Common myeloid progenitor, CD34-positive (primary cell): Measurements from ENCODE around the gene ADAMTS13.

ENCODE experiments used
- CTCF ChIA-PET: fragments of 350-600 bp; sonication (Branson Sonifier 250); formaldehyde crosslinking; loops from one replicate; lab custom pipeline; 2021; ENCODE audit warnings: antibody characterized with exemption; lab: Charles Lee
- POLR2A ChIA-PET: fragments of 350-600 bp; sonication (Branson Sonifier 250); formaldehyde crosslinking; loops from one replicate; lab custom pipeline; 2021; ENCODE audit warnings: antibody characterized with exemption; lab: Charles Lee
- DNase-seq, 3 donors: peaks; one replicate each; pipeline versions ENCODE4 v3.0.0 to v3.0.0-alpha.2; 2013
- H3K27ac ChIP-seq, 2 experiments: 1 replicate in 1 of 2; 2 replicates in 1 of 2; pipeline ENCODE4 v1.7.0; 2013; ENCODE audit warnings: inconsistent platforms in 2 of 2, low read length in 2 of 2, mild to moderate bottlenecking in 2 of 2, low read depth in 1 of 2, moderate library complexity in 1 of 2; ENCODE audit not compliant: severe bottlenecking in 2 of 2, insufficient read depth in 1 of 2, poor library complexity in 1 of 2
- H3K27me3 ChIP-seq, 5 experiments: replicated peaks in 2 of 5; 1 replicate in 3 of 5; 2 replicates in 2 of 5; pipeline versions ENCODE4 v1.6.1 to v1.7.0; 2013; ENCODE audit warnings: low read length in 4 of 5, mild to moderate bottlenecking in 2 of 5, moderate library complexity in 2 of 5, inconsistent platforms in 1 of 5; ENCODE audit not compliant: insufficient read depth in 5 of 5, control insufficient read depth in 4 of 5
- H3K36me3 ChIP-seq, 4 experiments: 1 replicate in 2 of 4; 2 replicates in 2 of 4; pipeline versions ENCODE4 v1.6.1 to v1.7.0; 2013; ENCODE audit warnings: low read length in 3 of 4, control low read depth in 1 of 4, mild to moderate bottlenecking in 1 of 4; ENCODE audit not compliant: control insufficient read depth in 4 of 4, insufficient read depth in 4 of 4
- H3K4me1 ChIP-seq, 4 experiments: 1 replicate in 3 of 4; 2 replicates in 1 of 4; pipeline versions ENCODE4 v1.6.1 to v1.7.1; 2013; ENCODE audit warnings: low read length in 3 of 4, mild to moderate bottlenecking in 3 of 4, control low read depth in 1 of 4, inconsistent platforms in 1 of 4, moderate library complexity in 1 of 4; ENCODE audit not compliant: control insufficient read depth in 4 of 4, insufficient read depth in 4 of 4; ENCODE audit errors: control extremely low read depth in 1 of 4
- H3K4me3 ChIP-seq, 7 experiments: 1 replicate in 4 of 7; 2 replicates in 3 of 7; pipeline versions ENCODE4 v1.5.1 to v1.7.0; 2013; ENCODE audit warnings: mild to moderate bottlenecking in 7 of 7, low read length in 6 of 7, moderate library complexity in 6 of 7, inconsistent platforms in 2 of 7, low read depth in 2 of 7, control low read depth in 1 of 7; ENCODE audit not compliant: insufficient read depth in 4 of 7, control insufficient read depth in 1 of 7; ENCODE audit errors: extremely low read depth in 1 of 7
- H3K9me3 ChIP-seq, 5 experiments: 1 replicate in 4 of 5; 2 replicates in 1 of 5; pipeline versions ENCODE4 v1.6.1 to v1.7.1; 2013; ENCODE audit warnings: low read length in 4 of 5, mild to moderate bottlenecking in 2 of 5, inconsistent platforms in 1 of 5, low read depth in 1 of 5, moderate library complexity in 1 of 5; ENCODE audit not compliant: control insufficient read depth in 4 of 5, insufficient read depth in 2 of 5; ENCODE audit errors: control extremely low read depth in 1 of 5
- WGBS: methylation state at CpG from one replicate; pipeline ENCODE4 v1.1.5; 2013; ENCODE audit not compliant: insufficient coverage; 5-methylcytosine and 5-hydroxymethylcytosine counted together

Gene ADAMTS13

GRCh38 chr9:133406480-133407307 lies 15.5 kb upstream of the ADAMTS13 start:
- H3K36me3 ChIP-seq, result peaks cover 2 to 81% (median 60%) of the 10 kb centered on the region in 4 experiments
- 69% methylated on average over 18 of the region's 24 CpGs for WGBS
- H3K27me3 ChIP-seq, result no peaks in the 10 kb centered on the region
- ChIA-PET CTCF (interaction anchor here (0.9 to 5.4 kb wide), 3 partner anchors 9 to 82 kb away, joined by 5 to 52 read pairs (median 6); no protein-coding TSS in a partner anchor), POLR2A (no interaction called here)
- DNase-seq, result peak; percentile 78 to 88 (median 87)
- H3K4me1 ChIP-seq, result no peaks in the 10 kb centered on the region
- H3K27ac ChIP-seq, result no peak overlapping the region
- no peak overlapping the region for H3K4me3 ChIP-seq
- no peaks in the 10 kb centered on the region for H3K9me3 ChIP-seq

- no peak for DNase-seq
- CTCF ChIA-PET, result interaction anchor here (1.0 kb wide), 1 partner anchor 76 kb away, joined by 4 read pairs; no protein-coding TSS in a partner anchor
- POLR2A ChIA-PET, result no interaction called here
- Histone ChIP-seq H3K27me3 (no peaks in the 10 kb centered on the region), H3K4me3 (no peak overlapping the region), H3K9me3 (no peaks in the 10 kb centered on the region), H3K36me3 (peaks cover 2 to 84% (median 66%) of the 10 kb centered on the region in 4 experiments), H3K27ac (no peak overlapping the region), H3K4me1 (no peaks in the 10 kb centered on the region)
- 100% methylated on average over 1 of the region's 1 CpG for WGBS
Measured at GRCh38 chr9:133408042-133408441, 14.1 kb upstream of the ADAMTS13 start.

GRCh38 chr9:133415170-133415569 lies 7.0 kb upstream of the ADAMTS13 start:
- peak in 2 of 3 donors; percentile 64 to 73 for DNase-seq
- peaks cover 6 to 54% (median 38%) of the 10 kb centered on the region in 4 experiments for H3K36me3 ChIP-seq
- H3K27ac ChIP-seq, result peak overlapping the region; percentile 2 to 52
- CTCF ChIA-PET, result interaction anchor here (1.2 to 2.7 kb wide), 3 partner anchors 58 to 74 kb away, joined by 3 to 7 read pairs (median 5); partner anchors contain the start of genes SURF1 and SURF2
- no peaks in the 10 kb centered on the region for H3K27me3 ChIP-seq
- POLR2A ChIA-PET, result interaction anchor here (0.9 kb wide), 1 partner anchor 41 kb away, joined by 3 read pairs; no protein-coding TSS in a partner anchor
- H3K9me3 ChIP-seq, result no peaks in the 10 kb centered on the region
- WGBS, result no CpG with 5 or more reads among the region's 1 CpG
- peak overlapping the region in 1 of 7 experiments; percentile 94 for H3K4me3 ChIP-seq
- H3K4me1 ChIP-seq, result peaks cover 14 to 35% (median 27%) of the 10 kb centered on the region in 4 experiments

GRCh38 chr9:133417541-133418461 lies 4.4 kb upstream of the ADAMTS13 start, which contains the start of gene REXO4:
REXO4 (minus strand) TSS chr9:133418010; CDS start chr9:133417844, 166 bp downstream.
- Histone ChIP-seq H3K27me3 (no peaks in the 10 kb centered on the region), H3K4me3 (peak within 1 kb of the TSS; percentile 83 to 95 (median 87)), H3K27ac (peak within 1 kb of the TSS; percentile 84 to 93), H3K4me1 (peaks cover 14 to 35% (median 27%) of the 10 kb centered on the region in 4 experiments), H3K36me3 (peaks cover 6 to 31% (median 16%) of the 10 kb centered on the region in 4 experiments), H3K9me3 (no peaks in the 10 kb centered on the region)
- under 1% methylated on average over 65 of the region's 75 CpGs for WGBS
- POLR2A ChIA-PET, result interaction anchor here (0.8 kb wide), 1 partner anchor 70 kb away, joined by 3 read pairs; the partner anchor contains the start of genes MED22 and RPL7A
- peak; percentile 89 to 92 (median 90) for DNase-seq
- CTCF ChIA-PET, result interaction anchor here (1.1 to 2.7 kb wide), 8 partner anchors 10 to 62 kb away, joined by 3 to 9 read pairs (median 4); partner anchors contain the start of genes STKLD1, SURF1 and SURF2

GRCh38 chr9:133419005-133419404 lies 3.2 kb upstream of the ADAMTS13 start:
- Histone ChIP-seq H3K4me1 (peaks cover 14 to 35% (median 27%) of the 10 kb centered on the region in 4 experiments), H3K4me3 (peak overlapping the region in 1 of 7 experiments; percentile 94), H3K27ac (no peak overlapping the region), H3K27me3 (no peaks in the 10 kb centered on the region), H3K36me3 (peaks cover 3 to 21% (median 7%) of the 10 kb centered on the region in 4 experiments), H3K9me3 (no peaks in the 10 kb centered on the region)
- WGBS, result 88% methylated on average over 13 of the region's 13 CpGs
- CTCF ChIA-PET, result interaction anchor here (1.2 to 1.3 kb wide), 2 partner anchors 9 to 11 kb away, joined by 3 read pairs; no protein-coding TSS in a partner anchor
- POLR2A ChIA-PET, result no interaction called here
- no peak for DNase-seq

- ChIA-PET CTCF (no interaction called here), POLR2A (no interaction called here)
- no peak overlapping the region for H3K4me3 ChIP-seq
- DNase-seq, result peak; percentile 46 to 73 (median 66)
- 75% methylated on average over 5 of the region's 5 CpGs for WGBS
- H3K27me3 ChIP-seq, result no peaks in the 10 kb centered on the region
- peaks cover 0 to 8% (median 0%) of the 10 kb centered on the region in 4 experiments for H3K36me3 ChIP-seq
- peaks cover 12 to 29% (median 21%) of the 10 kb centered on the region in 4 experiments for H3K4me1 ChIP-seq
- H3K27ac ChIP-seq, result no peak overlapping the region
- H3K9me3 ChIP-seq, result no peaks in the 10 kb centered on the region
Measured at GRCh38 chr9:133420392-133420827, 1.8 kb upstream of the ADAMTS13 start.
